MM.1S (cell line): ENCODE data around the gene HPSE2.

Source experiments
- DNase-seq: peaks from one replicate; pipeline ENCODE4 v3.0.0-alpha.2; 2015
- H2AFZ ChIP-seq: fragments of 300-600 bp; sonication (generic); 2 replicates; pipeline ENCODE4 v1.6.0; 2016; ENCODE audit warnings: antibody characterized with exemption, low read length
- H3F3A ChIP-seq: fragments of 300-600 bp; sonication (generic); 2 replicates; pipeline ENCODE4 v1.6.1; 2016; ENCODE audit warnings: mild to moderate bottlenecking, antibody characterized with exemption, low read length, moderate library complexity, mixed read lengths; ENCODE audit not compliant: insufficient read depth
- H3K27ac ChIP-seq: fragments of 300-600 bp; sonication (generic); 2 replicates; pipeline ENCODE4 v1.5.1; 2016; ENCODE audit warnings: mild to moderate bottlenecking, low read length
- H3K27me3 ChIP-seq: fragments of 300-600 bp; sonication (generic); replicated peaks from 2 replicates; pipeline ENCODE4 v1.6.0; 2016; ENCODE audit warnings: low read length; ENCODE audit not compliant: insufficient read depth
- H3K36me3 ChIP-seq: fragments of 300-600 bp; sonication (generic); replicated peaks from 2 replicates; pipeline ENCODE4 v1.6.1; 2016; ENCODE audit warnings: mild to moderate bottlenecking, low read length, mixed read lengths; ENCODE audit not compliant: insufficient read depth
- H3K4me1 ChIP-seq: fragments of 300-600 bp; sonication (generic); 2 replicates; pipeline ENCODE4 v1.6.1; 2016; ENCODE audit warnings: low read length, mixed read lengths
- H3K4me2 ChIP-seq: fragments of 300-600 bp; sonication (generic); 2 replicates; pipeline ENCODE4 v1.6.0; 2016; ENCODE audit warnings: low read depth, low read length
- H3K4me3 ChIP-seq: fragments of 300-600 bp; sonication (generic); 2 replicates; pipeline ENCODE4 v1.5.1; 2016; ENCODE audit warnings: low read length, mixed read lengths
- H3K79me2 ChIP-seq: fragments of 300-600 bp; sonication (generic); 2 replicates; pipeline ENCODE4 v1.6.1; 2016; ENCODE audit warnings: mixed run types, low read length, mixed read lengths
- H3K9ac ChIP-seq: fragments of 300-600 bp; sonication (generic); 2 replicates; pipeline ENCODE4 v1.6.1; 2016; ENCODE audit warnings: low read length, mixed read lengths
- H3K9me2 ChIP-seq: fragments of 300-600 bp; sonication (generic); replicated peaks from 2 replicates; pipeline ENCODE4 v1.6.1; 2016; ENCODE audit warnings: mild to moderate bottlenecking, low read length, mixed read lengths; ENCODE audit not compliant: insufficient read depth
- H3K9me3 ChIP-seq: fragments of 300-600 bp; sonication (generic); replicated peaks from 2 replicates; pipeline ENCODE4 v1.6.1; 2016; ENCODE audit warnings: mild to moderate bottlenecking, low read length, mixed read lengths; ENCODE audit not compliant: insufficient read depth
- H4K20me1 ChIP-seq: fragments of 300-600 bp; sonication (generic); 2 replicates; pipeline ENCODE4 v1.6.1; 2016; ENCODE audit warnings: mild to moderate bottlenecking, low read length, moderate library complexity, mixed read lengths; ENCODE audit not compliant: insufficient read depth
- EZH2 ChIP-seq: fragments of 300-600 bp; sonication (generic); optimal IDR thresholded peaks from 2 replicates; pipeline ENCODE3; 2017; ENCODE audit warnings: low read depth, mild to moderate bottlenecking, antibody characterized with exemption, low read length, mixed read lengths
- EZH2phosphoT487 ChIP-seq: fragments of 300-600 bp; sonication (generic); IDR thresholded peaks from 2 replicates; pipeline ENCODE4 v1.6.1; 2018; ENCODE audit warnings: antibody characterized with exemption, low read length
- TF ChIP-seq, protein P1 (sequence below): fragments of 300-600 bp; sonication (generic); IDR thresholded peaks from 2 replicates; pipeline ENCODE4 v1.5.1; 2016; ENCODE audit warnings: antibody characterized with exemption, low read length, mixed read lengths

HPSE2 gene

DNA sequence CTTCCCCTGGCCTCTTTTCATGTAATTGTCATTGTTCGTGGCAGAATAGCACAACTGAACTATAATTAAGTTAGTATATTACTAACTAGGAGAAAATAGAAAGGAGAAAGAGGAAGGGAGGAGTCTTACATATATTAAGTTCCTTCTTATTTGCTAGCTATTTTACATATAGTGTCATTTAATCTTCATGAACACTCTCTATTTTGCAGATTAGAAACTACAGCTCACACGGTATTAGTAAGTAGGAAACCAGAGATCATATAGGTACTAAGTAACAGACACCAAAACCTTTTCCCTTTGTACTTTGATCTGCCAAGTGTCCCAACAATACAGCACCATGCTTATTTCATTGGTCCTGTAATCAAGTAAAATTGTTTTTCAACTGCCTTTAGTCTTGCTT lies 586.5 kb downstream of the HPSE2 start:
- DNase-seq, result no peak
- no peak overlapping the region for H3K4me3 ChIP-seq
- no peaks in the 10 kb centered on the region for H3K27me3 ChIP-seq
- 0 out of 2 replicates have a peak, but pooled peaks cover 3% of the 10 kb centered on the region for H3K4me1 ChIP-seq
- H4K20me1 ChIP-seq, result no peaks in the 10 kb centered on the region
- no peaks in the 10 kb centered on the region for H3K36me3 ChIP-seq
- no peak overlapping the region for H3K27ac ChIP-seq
- no peak overlapping the region for H2AFZ ChIP-seq
- H3K4me2 ChIP-seq, result no peak overlapping the region
- no peaks in the 10 kb centered on the region for H3K9me3 ChIP-seq
- H3K9me2 ChIP-seq, result no peaks in the 10 kb centered on the region
- no peaks in the 10 kb centered on the region for H3K79me2 ChIP-seq
- H3K9ac ChIP-seq, result no peak overlapping the region
- no peak for TF ChIP-seq EZH2
- TF ChIP-seq EZH2phosphoT487, result no peak
- TF ChIP-seq, protein P1, sequence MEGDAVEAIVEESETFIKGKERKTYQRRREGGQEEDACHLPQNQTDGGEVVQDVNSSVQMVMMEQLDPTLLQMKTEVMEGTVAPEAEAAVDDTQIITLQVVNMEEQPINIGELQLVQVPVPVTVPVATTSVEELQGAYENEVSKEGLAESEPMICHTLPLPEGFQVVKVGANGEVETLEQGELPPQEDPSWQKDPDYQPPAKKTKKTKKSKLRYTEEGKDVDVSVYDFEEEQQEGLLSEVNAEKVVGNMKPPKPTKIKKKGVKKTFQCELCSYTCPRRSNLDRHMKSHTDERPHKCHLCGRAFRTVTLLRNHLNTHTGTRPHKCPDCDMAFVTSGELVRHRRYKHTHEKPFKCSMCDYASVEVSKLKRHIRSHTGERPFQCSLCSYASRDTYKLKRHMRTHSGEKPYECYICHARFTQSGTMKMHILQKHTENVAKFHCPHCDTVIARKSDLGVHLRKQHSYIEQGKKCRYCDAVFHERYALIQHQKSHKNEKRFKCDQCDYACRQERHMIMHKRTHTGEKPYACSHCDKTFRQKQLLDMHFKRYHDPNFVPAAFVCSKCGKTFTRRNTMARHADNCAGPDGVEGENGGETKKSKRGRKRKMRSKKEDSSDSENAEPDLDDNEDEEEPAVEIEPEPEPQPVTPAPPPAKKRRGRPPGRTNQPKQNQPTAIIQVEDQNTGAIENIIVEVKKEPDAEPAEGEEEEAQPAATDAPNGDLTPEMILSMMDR, result no peak
- no peaks in the 10 kb centered on the region for H3F3A ChIP-seq

DNA sequence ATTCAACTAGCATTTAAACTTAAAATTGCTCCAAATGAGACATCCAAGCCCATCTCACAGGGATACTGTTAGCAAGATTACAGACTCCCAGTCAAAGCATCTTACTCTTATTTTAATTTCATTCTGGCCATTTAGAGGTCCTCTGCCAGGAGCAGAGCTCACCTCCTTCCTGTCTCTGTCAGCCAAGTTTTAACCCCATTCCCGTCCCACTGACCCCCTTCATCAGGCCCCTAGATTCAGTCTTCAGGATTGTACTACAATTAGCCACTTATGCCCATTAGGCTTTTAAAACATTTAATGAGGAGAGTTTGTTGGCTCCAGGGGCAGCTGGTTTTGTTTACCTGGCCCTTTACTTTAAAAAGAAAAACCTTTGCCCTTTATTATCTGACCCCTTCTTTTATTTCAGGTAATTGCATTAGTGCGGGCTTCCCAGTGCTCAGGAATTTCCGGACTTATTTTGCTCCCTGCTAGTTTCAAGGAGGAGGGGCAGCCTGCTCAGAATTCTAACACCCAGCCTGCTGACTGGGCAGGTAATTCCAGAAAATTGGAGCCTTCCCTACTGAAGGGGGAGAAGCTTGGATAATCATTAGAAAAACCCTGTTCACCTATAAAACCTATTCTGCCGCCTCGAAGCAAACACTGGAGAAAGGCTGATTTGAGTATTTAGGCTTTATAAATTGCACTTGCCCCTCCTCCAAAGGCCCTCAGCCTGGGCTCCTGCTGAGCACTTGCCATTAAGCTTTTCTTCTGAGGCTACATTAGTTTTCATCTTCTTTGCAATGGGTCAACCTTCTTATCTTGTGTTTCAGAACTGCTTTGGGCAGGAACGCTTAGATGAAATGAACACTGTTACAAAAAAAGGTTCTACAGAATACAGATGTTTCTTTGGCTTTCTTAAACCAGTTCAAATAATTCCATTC lies 588.4 kb downstream of the HPSE2 start:
- TF ChIP-seq, protein P1, result no peak
- TF ChIP-seq EZH2 (no peak), EZH2phosphoT487 (no peak)
- H3F3A ChIP-seq, result no peaks in the 10 kb centered on the region
- no peaks in the 10 kb centered on the region for H3K9me2 ChIP-seq
- H3K4me3 ChIP-seq, result no peak overlapping the region
- H3K9ac ChIP-seq, result no peak overlapping the region
- no peak overlapping the region for H3K27ac ChIP-seq
- H3K27me3 ChIP-seq, result no peaks in the 10 kb centered on the region
- H2AFZ ChIP-seq, result no peak overlapping the region
- H4K20me1 ChIP-seq, result no peaks in the 10 kb centered on the region
- no peaks in the 10 kb centered on the region for H3K79me2 ChIP-seq
- H3K9me3 ChIP-seq, result no peaks in the 10 kb centered on the region
- no peak for DNase-seq
- no peaks in the 10 kb centered on the region for H3K36me3 ChIP-seq
- peaks cover 3% of the 10 kb centered on the region; the same call in 1 of the 2 replicates for H3K4me1 ChIP-seq
- H3K4me2 ChIP-seq, result no peak overlapping the region

DNA sequence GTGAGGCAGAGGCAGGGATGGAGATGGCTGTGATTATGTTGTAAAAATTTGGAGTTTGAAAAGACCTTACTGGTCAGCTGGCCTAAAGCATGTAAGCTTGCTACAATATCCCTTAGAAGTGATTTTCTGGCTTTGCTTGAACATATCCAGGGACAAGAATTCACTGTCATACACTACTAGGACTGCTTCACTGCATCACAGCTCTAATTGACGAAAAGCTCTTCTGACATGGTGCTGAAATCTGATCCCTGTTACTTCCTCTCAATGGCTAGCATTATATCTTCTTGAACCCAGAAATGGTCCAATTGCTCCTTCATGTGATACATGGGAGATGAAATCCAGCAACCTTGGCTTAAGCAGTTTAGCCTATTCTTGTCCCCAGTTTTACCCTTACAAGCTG lies 591.2 kb downstream of the HPSE2 start:
- no peak for TF ChIP-seq EZH2phosphoT487
- TF ChIP-seq, protein P1, result no peak
- TF ChIP-seq EZH2, result no peak
- Histone ChIP-seq H3K4me1 (no peaks in the 10 kb centered on the region; the same call in 1 of the 2 replicates), H3F3A (no peaks in the 10 kb centered on the region), H3K9me2 (no peaks in the 10 kb centered on the region), H3K79me2 (no peaks in the 10 kb centered on the region), H3K4me3 (no peak overlapping the region), H2AFZ (no peak overlapping the region), H4K20me1 (no peaks in the 10 kb centered on the region), H3K9me3 (no peaks in the 10 kb centered on the region), H3K27ac (no peak overlapping the region), H3K9ac (no peak overlapping the region), H3K4me2 (no peak overlapping the region), H3K36me3 (no peaks in the 10 kb centered on the region), H3K27me3 (no peaks in the 10 kb centered on the region)
- DNase-seq, result no peak
